Stimulated activated CD4-positive, alpha-beta T cell treated with anti-CD3 and anti-CD28 coated beads, Interleukin-4, amount 100 ng/mL, for 24 hours (primary cell): ENCODE measurements around the gene WDR4.
A peak's percentile ranks its signal among the peaks of the same experiment; 100 is the strongest.
"Not testable (repeated sequence)": the region's sequence is repeated elsewhere in the genome, so short reads cannot be mapped to it uniquely, and the experiment has no call there.

ENCODE experiments used
- DNase-seq: peaks from one replicate; pipeline ENCODE4 v3.0.0-alpha.2; 2020

Gene WDR4

GRCh38 chr21:42809577-42810475 is 69.5 kb downstream of the WDR4 start:
- DNase-seq: no peak

GRCh38 chr21:42809171-42809570 is 70.2 kb downstream of the WDR4 start:
- DNase-seq: no peak

- DNase-seq: no peak
These were observed 71.3 kb downstream of the WDR4 start for GRCh38 chr21:42807938-42808613.

GRCh38 chr21:42807293-42807895 is 71.9 kb downstream of the WDR4 start:
- DNase-seq: not testable (repeated sequence)

- DNase-seq: no peak
These were observed 72.7 kb downstream of the WDR4 start for GRCh38 chr21:42806509-42807140.

- DNase-seq: not testable (repeated sequence)
These were observed 77.7 kb downstream of the WDR4 start for GRCh38 chr21:42801616-42802015.

DNA sequence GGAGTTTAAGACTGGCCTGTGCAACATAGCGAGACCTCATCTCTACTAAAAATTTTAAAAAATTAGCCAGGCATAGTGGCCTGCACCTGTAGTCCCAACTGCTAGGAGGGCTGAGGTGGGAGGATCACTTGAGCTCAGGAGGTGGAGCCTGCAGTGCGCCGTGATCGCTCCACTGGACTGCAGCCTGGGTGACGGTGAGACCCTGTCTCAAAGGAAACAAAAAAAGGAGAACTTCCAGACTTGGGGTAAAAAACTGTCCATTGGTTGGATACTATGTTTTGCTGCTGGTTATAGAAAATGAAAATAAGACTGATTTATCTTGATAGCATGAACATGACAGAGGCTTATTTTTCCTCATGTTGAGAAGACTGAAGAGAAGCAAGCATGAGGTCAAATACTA is 79.4 kb downstream of the WDR4 start:
- no peak for DNase-seq

DNA sequence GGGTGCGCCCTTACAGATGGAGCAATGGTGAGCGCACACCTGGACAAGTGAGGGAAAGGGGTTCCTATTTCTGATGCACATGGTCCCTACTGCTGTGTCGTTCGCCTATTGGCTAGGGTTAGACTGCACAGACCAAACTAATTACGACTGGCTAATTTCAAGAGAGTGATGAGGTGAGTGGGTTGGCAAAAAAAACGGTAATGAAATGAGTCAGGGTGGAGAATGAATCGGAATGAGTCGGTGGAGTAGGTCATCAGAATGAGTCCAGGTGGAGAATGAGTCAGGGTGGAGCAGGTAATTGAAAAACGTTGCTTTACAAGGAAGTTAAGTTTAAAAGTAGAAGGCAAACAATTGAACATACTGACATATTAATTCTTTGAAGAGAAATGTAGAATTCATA is 79.8 kb downstream of the WDR4 start:
- DNase-seq: peak; percentile 46
